Keratinocyte (primary cell): ENCODE data around the gene CPSF2. TPM values are rescaled to one million over a fixed set of nuclear protein-coding genes. Genes with fewer than 3 reads are reported as not detected.

Source experiments
- DNase-seq: peaks from one replicate; pipeline ENCODE4 v3.0.0-alpha.2; 2011; ENCODE audit warnings: low read depth, missing footprints, low spot score
- FAIRE-seq: peaks from 2 replicates; lab custom pipeline; 2011; peaks lifted over from hg19 to GRCh38; lab: Jason Lieb, UNC
- H2AFZ ChIP-seq: 2 replicates; pipeline ENCODE4 v1.6.0; 2012; ENCODE audit warnings: low read length, control low read depth, inconsistent platforms; ENCODE audit not compliant: control insufficient read depth
- H3K27ac ChIP-seq: 2 replicates; pipeline ENCODE4 v1.5.1; 2011; ENCODE audit warnings: low read length; ENCODE audit not compliant: control insufficient read depth, insufficient read depth
- H3K27me3 ChIP-seq: 3 replicates; pipeline ENCODE4 v1.6.0; 2011; ENCODE audit warnings: low read length; ENCODE audit not compliant: control insufficient read depth, insufficient read depth; ENCODE audit errors: extremely low read depth
- H3K36me3 ChIP-seq, 2 experiments: 2 replicates in 1 of 2; 3 replicates in 1 of 2; pipeline ENCODE4 v1.5.1; 2011; ENCODE audit warnings: low read length in 2 of 2, mild to moderate bottlenecking in 1 of 2; ENCODE audit not compliant: control insufficient read depth in 2 of 2, insufficient read depth in 2 of 2; ENCODE audit errors: extremely low read depth in 1 of 2
- H3K4me1 ChIP-seq: 3 replicates; pipeline ENCODE4 v1.5.1; 2011; ENCODE audit warnings: low read length; ENCODE audit not compliant: control insufficient read depth, insufficient read depth; ENCODE audit errors: extremely low read depth
- H3K4me2 ChIP-seq: 3 replicates; pipeline ENCODE4 v1.6.0; 2011; ENCODE audit warnings: low read depth, low read length; ENCODE audit not compliant: control insufficient read depth, insufficient read depth; ENCODE audit errors: extremely low read depth
- H3K4me3 ChIP-seq, 3 experiments: fragments of 200-600 bp in 1 of 3; sonication (generic) in 1 of 3; 2 replicates in 2 of 3; 3 replicates in 1 of 3; pipeline ENCODE4 v1.5.1; 2011 to 2016; ENCODE audit warnings: low read length in 3 of 3, mild to moderate bottlenecking in 3 of 3, control low read depth in 2 of 3, inconsistent platforms in 1 of 3, low read depth in 1 of 3, mixed read lengths in 1 of 3, mixed run types in 1 of 3, moderate library complexity in 1 of 3; ENCODE audit not compliant: control insufficient read depth in 2 of 3, insufficient read depth in 2 of 3; ENCODE audit errors: extremely low read depth in 1 of 3
- H3K79me2 ChIP-seq: 2 replicates; pipeline ENCODE4 v1.6.0; 2012; ENCODE audit warnings: low read length; ENCODE audit not compliant: control insufficient read depth, insufficient read depth
- H3K9ac ChIP-seq: 3 replicates; pipeline ENCODE4 v1.6.0; 2011; ENCODE audit warnings: low read length; ENCODE audit not compliant: control insufficient read depth, insufficient read depth; ENCODE audit errors: extremely low read depth
- H3K9me1 ChIP-seq: 3 replicates; pipeline ENCODE4 v1.6.0; 2011; ENCODE audit warnings: low read length; ENCODE audit not compliant: control insufficient read depth, insufficient read depth; ENCODE audit errors: extremely low read depth
- H3K9me3 ChIP-seq: 2 replicates; pipeline ENCODE4 v1.5.1; 2012; ENCODE audit warnings: low read depth, low read length; ENCODE audit not compliant: control insufficient read depth
- H4K20me1 ChIP-seq: 3 replicates; pipeline ENCODE4 v1.6.0; 2011; ENCODE audit warnings: low read length; ENCODE audit not compliant: control insufficient read depth, insufficient read depth; ENCODE audit errors: extremely low read depth
- CTCF ChIP-seq, 3 experiments: IDR thresholded peaks in 1 of 3; conservative IDR thresholded peaks in 1 of 3; optimal IDR thresholded peaks in 1 of 3; 2 replicates in 2 of 3; 3 replicates in 1 of 3; pipeline versions ENCODE3 to v1.5.1; 2011; ENCODE audit warnings: low read length in 3 of 3, mild to moderate bottlenecking in 3 of 3, moderate library complexity in 2 of 3, control low read depth in 1 of 3, inconsistent platforms in 1 of 3; ENCODE audit not compliant: insufficient read depth in 2 of 3; ENCODE audit errors: extremely low read depth in 1 of 3
- EZH2 ChIP-seq: IDR thresholded peaks from one replicate; pipeline ENCODE4 v1.6.1; 2012; ENCODE audit warnings: inconsistent platforms, mild to moderate bottlenecking, low read length, moderate library complexity
- dilution Hi-C: fragments of 300-500 bp; cut with MboI; formaldehyde crosslinking; loops from one replicate; pipeline ENCODE4 v1.7.0; 2020; ENCODE audit warnings: low sequenced_read_pairs; ENCODE audit not compliant: extremely low pct_ligation_motif_present
- polyA plus RNA-seq, 5 experiments: library from polyadenylated mRNA; depleted of rRNA in 3 of 5; stranded (reverse) in 3 of 5; stranded (forward) in 1 of 5; unstranded in 1 of 5; fragments of >200 nt; gene quantifications; 1 replicate in 1 of 5; 2 replicates in 3 of 5; 3 replicates in 1 of 5; pipeline versions ENCODE4 v1.2.1 to v1.2.3, GENCODE V29; 2011 to 2012; ENCODE audit warnings: missing spikeins in 2 of 5, low read depth in 1 of 5, low replicate concordance in 1 of 5

CPSF2 gene
- polyA plus RNA-seq, 1 donor (not counting 4 experiments of a cell fraction or from before 2014, with no cell fraction given) = 67.9 TPM

DNA sequence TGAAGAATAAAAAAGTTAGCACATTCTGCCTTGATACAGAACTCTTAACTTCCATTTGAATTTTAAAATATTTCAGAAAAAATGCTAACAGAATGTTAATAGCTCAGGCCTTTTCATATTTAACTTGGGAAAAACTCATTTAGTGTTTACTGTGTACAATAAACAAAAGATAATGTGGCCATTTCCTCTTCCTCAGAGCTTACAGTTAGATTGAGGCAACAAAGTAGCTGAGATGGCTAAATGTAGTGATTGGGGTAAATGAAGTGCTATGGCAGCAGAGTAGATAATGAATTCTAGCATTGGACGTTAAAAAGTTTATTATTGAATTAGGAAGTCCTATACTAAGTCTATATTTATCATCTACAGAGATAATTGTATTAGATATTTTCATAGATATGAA is 12.7 kb downstream of the CPSF2 start:
- no peak for FAIRE-seq
- DNase-seq = no peak
- no peaks in the 10 kb centered on the region for H3K9me3 ChIP-seq
- dilution Hi-C loops = no loop called here
- no peaks in the 10 kb centered on the region for H3K27me3 ChIP-seq
- no peak overlapping the region for H3K4me3 ChIP-seq
- TF ChIP-seq EZH2 = no peak
- TF ChIP-seq CTCF (optimal IDR thresholded peaks at IDR 0.05 in 1 of 3, IDR thresholded peaks at IDR 0.05 in 1 of 3, conservative IDR thresholded peaks at IDR 0.05 in 1 of 3; ENCODE audit: extremely low read depth in 1 of 3, insufficient read depth in 2 of 3, low read length in 3 of 3) = no peak
- H3K9me1 ChIP-seq = no peaks in the 10 kb centered on the region
- H3K9ac ChIP-seq = no peak overlapping the region
- H3K4me1 ChIP-seq = no peaks in the 10 kb centered on the region
- peaks cover 0 to 11% of the 10 kb centered on the region in 2 experiments for H3K36me3 ChIP-seq
- no peak overlapping the region for H2AFZ ChIP-seq
- H4K20me1 ChIP-seq = no peaks in the 10 kb centered on the region
- no peak overlapping the region for H3K4me2 ChIP-seq
- no peak overlapping the region for H3K27ac ChIP-seq
- H3K79me2 ChIP-seq = no peaks in the 10 kb centered on the region

GRCh38 chr14:92135269-92135668 is 13.5 kb downstream of the CPSF2 start:
- Histone ChIP-seq H3K27ac (no peak overlapping the region), H3K27me3 (no peaks in the 10 kb centered on the region), H3K4me3 (no peak overlapping the region), H3K9ac (no peak overlapping the region), H3K4me2 (no peak overlapping the region), H3K9me1 (no peaks in the 10 kb centered on the region), H3K36me3 (peaks cover 0 to 9% of the 10 kb centered on the region in 2 experiments), H3K9me3 (no peaks in the 10 kb centered on the region), H3K4me1 (no peaks in the 10 kb centered on the region), H2AFZ (no peak overlapping the region), H4K20me1 (no peaks in the 10 kb centered on the region), H3K79me2 (no peaks in the 10 kb centered on the region)
- dilution Hi-C loops = no loop called here
- no peak for TF ChIP-seq EZH2
- peak in 2 of 3 experiments; percentile 17 to 34 for TF ChIP-seq CTCF (optimal IDR thresholded peaks at IDR 0.05 in 1 of 3, IDR thresholded peaks at IDR 0.05 in 1 of 3, conservative IDR thresholded peaks at IDR 0.05 in 1 of 3; ENCODE audit: extremely low read depth in 1 of 3, insufficient read depth in 2 of 3, low read length in 3 of 3)
- DNase-seq = no peak
- no peak for FAIRE-seq
